Subcutaneous abdominal adipose tissue (tissue), 5 donors: ENCODE measurements around the gene KCTD1.

Experiments
- H3K27ac ChIP-seq: one replicate; pipeline ENCODE4 v1.7.0; 2013; ENCODE audit warnings: low read depth, mild to moderate bottlenecking, inconsistent platforms, low read length, moderate library complexity
- H3K27me3 ChIP-seq, 5 donors: one replicate each; pipeline ENCODE4 v1.7.0; 2013; ENCODE audit warnings: low read length in 5 of 5, inconsistent platforms in 1 of 5; ENCODE audit not compliant: control insufficient read depth in 5 of 5, insufficient read depth in 4 of 5
- H3K36me3 ChIP-seq, 5 donors: one replicate each; pipeline ENCODE4 v1.7.0; 2013; ENCODE audit warnings: low read length in 5 of 5; ENCODE audit not compliant: control insufficient read depth in 5 of 5, insufficient read depth in 5 of 5
- H3K4me1 ChIP-seq, 5 donors: one replicate each; pipeline ENCODE4 v1.7.0; 2013; ENCODE audit warnings: low read length in 5 of 5, mild to moderate bottlenecking in 3 of 5, moderate library complexity in 1 of 5; ENCODE audit not compliant: control insufficient read depth in 5 of 5, insufficient read depth in 5 of 5
- H3K4me3 ChIP-seq, 5 donors: one replicate each; pipeline ENCODE4 v1.7.0; 2013; ENCODE audit warnings: low read length in 5 of 5, low read depth in 1 of 5
- H3K9ac ChIP-seq, 5 donors: one replicate each; pipeline ENCODE4 v1.7.0; 2013; ENCODE audit warnings: low read length in 5 of 5, mild to moderate bottlenecking in 4 of 5, moderate library complexity in 3 of 5
- H3K9me3 ChIP-seq, 5 donors: one replicate each; pipeline ENCODE4 v1.7.0; 2013; ENCODE audit warnings: low read length in 5 of 5; ENCODE audit not compliant: control insufficient read depth in 5 of 5
- donor health status: healthy.
- donor health status: healthy.
- donor health status: healthy.
- donor health status: healthy.
- donor health status: healthy.

Gene KCTD1

DNA sequence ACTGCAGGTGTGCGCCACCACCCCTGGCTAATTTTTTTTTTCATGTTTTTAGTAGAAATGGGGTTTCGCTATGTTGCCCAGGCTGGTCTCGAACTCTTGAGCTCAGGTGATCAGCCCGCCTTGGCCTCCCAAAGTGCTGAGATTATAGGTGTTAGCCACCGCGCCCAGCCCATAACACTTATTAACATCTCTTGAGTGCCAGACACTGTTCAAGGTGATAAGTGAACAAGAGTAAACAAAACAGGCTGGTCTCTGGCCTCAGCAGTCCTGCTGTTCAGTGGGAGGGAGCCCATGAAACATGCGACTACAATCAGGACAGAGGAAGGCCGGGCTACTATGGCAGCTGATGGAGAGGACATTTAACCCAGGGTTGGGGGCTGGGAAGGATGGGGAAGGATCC is 42.3 kb downstream of the KCTD1 start:
- H3K4me3 ChIP-seq = no peak overlapping the region
- no peak overlapping the region for H3K27ac ChIP-seq
- no peaks in the 10 kb centered on the region for H3K27me3 ChIP-seq
- peaks cover 0 to 21% (median 11%) of the 10 kb centered on the region in 5 donors for H3K4me1 ChIP-seq
- H3K9me3 ChIP-seq = no peaks in the 10 kb centered on the region
- no peaks in the 10 kb centered on the region for H3K36me3 ChIP-seq
- H3K9ac ChIP-seq = no peak overlapping the region

DNA sequence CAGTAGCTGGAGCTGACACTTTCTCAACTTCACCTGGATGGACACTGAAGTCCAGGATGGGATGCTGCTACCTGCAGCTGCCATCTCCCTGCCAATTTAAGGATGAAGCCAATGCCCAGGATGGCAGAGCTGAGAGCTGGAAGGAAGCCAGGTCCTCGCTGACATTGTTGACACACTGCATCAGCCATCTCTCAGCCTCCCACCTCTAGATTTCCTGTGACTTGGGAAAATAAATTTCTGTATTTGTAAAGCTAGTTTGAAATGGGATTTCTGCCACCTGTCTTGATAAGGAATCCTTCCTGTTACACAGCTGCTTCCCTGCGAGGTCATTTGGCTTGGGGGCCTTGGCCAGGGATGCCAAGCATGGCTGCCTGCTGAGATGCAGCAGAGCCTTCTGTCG is 43.5 kb downstream of the KCTD1 start:
- Histone ChIP-seq H3K9ac (no peak overlapping the region), H3K9me3 (no peaks in the 10 kb centered on the region), H3K4me1 (peaks cover 0 to 9% (median 0%) of the 10 kb centered on the region in 5 donors), H3K27me3 (no peaks in the 10 kb centered on the region), H3K4me3 (no peak overlapping the region), H3K36me3 (peaks cover 0 to 3% (median 0%) of the 10 kb centered on the region in 5 donors), H3K27ac (no peak overlapping the region)

GRCh38 chr18:26503382-26503781 is 45.0 kb downstream of the KCTD1 start:
- Histone ChIP-seq H3K4me1 (peaks cover 0 to 8% (median 0%) of the 10 kb centered on the region in 5 donors), H3K9me3 (no peaks in the 10 kb centered on the region), H3K4me3 (peak overlapping the region in 2 of 5 donors; percentile 32 to 37), H3K9ac (no peak overlapping the region), H3K27me3 (no peaks in the 10 kb centered on the region), H3K36me3 (peaks cover 0 to 6% (median 0%) of the 10 kb centered on the region in 5 donors), H3K27ac (no peak overlapping the region)

- Histone ChIP-seq H3K9me3 (no peaks in the 10 kb centered on the region), H3K4me3 (no peak overlapping the region), H3K27ac (no peak overlapping the region), H3K36me3 (peaks cover 0 to 6% (median 0%) of the 10 kb centered on the region in 5 donors), H3K27me3 (no peaks in the 10 kb centered on the region), H3K9ac (no peak overlapping the region), H3K4me1 (peaks cover 0 to 8% (median 0%) of the 10 kb centered on the region in 5 donors)
Observed at GRCh38 chr18:26502823-26503222, 45.5 kb downstream of the KCTD1 start.

GRCh38 chr18:26497866-26498265 is 50.5 kb downstream of the KCTD1 start:
- Histone ChIP-seq H3K27ac (no peak overlapping the region), H3K36me3 (peaks cover 0 to 6% (median 0%) of the 10 kb centered on the region in 5 donors), H3K27me3 (no peaks in the 10 kb centered on the region), H3K9ac (no peak overlapping the region), H3K9me3 (no peaks in the 10 kb centered on the region), H3K4me3 (no peak overlapping the region), H3K4me1 (peaks cover 0 to 1% (median 0%) of the 10 kb centered on the region in 5 donors)

DNA sequence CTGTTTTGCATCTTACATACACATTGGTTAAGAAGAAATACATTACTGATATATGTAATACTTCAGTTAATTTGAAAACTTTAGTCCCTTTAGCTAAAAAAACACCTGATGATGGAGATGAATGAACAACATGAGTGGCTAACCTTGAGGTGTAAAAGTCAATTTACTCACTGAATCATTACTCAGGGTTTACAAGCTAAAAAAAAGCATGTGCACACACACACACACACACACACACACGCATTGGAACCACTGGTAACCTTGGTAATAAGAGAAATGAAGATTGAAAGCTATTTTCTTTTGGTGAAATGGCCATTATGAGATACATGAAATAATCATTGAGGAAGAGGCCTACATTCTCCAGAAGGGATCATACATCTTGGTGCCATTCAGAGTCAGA is 51.8 kb downstream of the KCTD1 start:
- peaks cover 0 to 6% (median 0%) of the 10 kb centered on the region in 5 donors for H3K36me3 ChIP-seq
- no peaks in the 10 kb centered on the region for H3K4me1 ChIP-seq
- H3K27ac ChIP-seq = no peak overlapping the region

GRCh38 chr18:26495287-26495686 is 53.1 kb downstream of the KCTD1 start:
- no peaks in the 10 kb centered on the region for H3K27me3 ChIP-seq
- no peak overlapping the region for H3K27ac ChIP-seq
- peaks cover 0 to 7% (median 2%) of the 10 kb centered on the region in 5 donors for H3K36me3 ChIP-seq
- H3K4me3 ChIP-seq = no peak overlapping the region
- H3K9ac ChIP-seq = no peak overlapping the region
- no peaks in the 10 kb centered on the region for H3K9me3 ChIP-seq
- no peaks in the 10 kb centered on the region for H3K4me1 ChIP-seq

More for the DNA sequence above, 51.8 kb downstream of the KCTD1 start:
- H3K9ac ChIP-seq = no peak overlapping the region
- H3K4me3 ChIP-seq = no peak overlapping the region
- no peaks in the 10 kb centered on the region for H3K27me3 ChIP-seq
- H3K9me3 ChIP-seq = no peaks in the 10 kb centered on the region

DNA sequence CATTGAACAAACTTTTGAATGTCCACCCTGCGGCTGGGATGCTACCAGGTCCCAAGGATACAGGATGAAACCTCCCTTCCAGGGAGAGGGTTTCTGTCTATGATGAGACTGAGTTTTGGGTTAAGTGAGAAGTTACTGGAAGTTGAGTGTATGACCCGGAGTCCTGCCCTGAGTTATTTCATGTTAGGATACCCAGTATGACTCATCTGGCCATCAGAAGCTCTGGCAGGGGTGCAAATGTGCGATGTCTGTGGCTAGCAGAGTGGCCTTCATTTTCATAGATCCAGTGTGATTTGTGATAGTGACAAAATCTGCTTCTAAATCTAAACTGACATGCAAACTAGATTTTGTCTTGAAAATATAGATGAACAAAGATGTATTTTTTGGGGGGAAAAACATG is 55.3 kb downstream of the KCTD1 start:
- Histone ChIP-seq H3K36me3 (peaks cover 0 to 5% (median 2%) of the 10 kb centered on the region in 5 donors), H3K9ac (no peak overlapping the region), H3K9me3 (no peaks in the 10 kb centered on the region), H3K4me3 (no peak overlapping the region), H3K27ac (no peak overlapping the region), H3K4me1 (no peaks in the 10 kb centered on the region), H3K27me3 (no peaks in the 10 kb centered on the region)

DNA sequence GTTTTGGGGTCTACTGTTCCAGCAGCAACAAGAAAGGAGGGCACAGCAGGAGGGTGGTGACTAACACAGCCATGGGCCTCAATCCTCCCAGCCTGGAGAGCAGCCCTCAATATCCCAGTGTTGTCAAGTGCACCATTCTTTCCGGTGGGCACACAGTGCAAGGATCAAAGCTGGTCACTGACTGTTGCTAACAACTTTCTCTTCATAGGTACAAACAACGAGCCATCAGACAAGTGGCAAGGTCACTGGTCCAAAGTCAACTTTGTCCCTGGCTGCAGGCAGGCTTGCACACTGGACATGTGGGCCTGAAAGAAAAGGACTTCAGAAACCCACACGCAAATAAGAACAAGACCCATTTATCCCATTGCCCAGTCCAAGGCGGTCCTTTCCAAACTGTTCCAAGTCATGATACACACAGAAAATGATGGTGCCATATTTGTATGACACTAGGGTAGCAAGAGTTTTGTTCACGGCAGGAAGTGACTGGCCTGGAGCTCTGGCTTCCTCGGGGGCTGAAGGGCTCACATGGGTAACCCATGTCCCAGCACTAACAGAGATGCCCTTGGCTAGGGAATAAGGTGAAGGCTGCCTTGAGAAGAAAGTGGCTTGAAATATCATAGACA is 57.0 kb downstream of the KCTD1 start:
- H3K4me3 ChIP-seq = no peak overlapping the region
- no peaks in the 10 kb centered on the region for H3K9me3 ChIP-seq
- no peak overlapping the region for H3K9ac ChIP-seq
- H3K4me1 ChIP-seq = no peaks in the 10 kb centered on the region
- peaks cover 0 to 5% (median 2%) of the 10 kb centered on the region in 5 donors for H3K36me3 ChIP-seq
- H3K27me3 ChIP-seq = no peaks in the 10 kb centered on the region
- no peak overlapping the region for H3K27ac ChIP-seq

DNA sequence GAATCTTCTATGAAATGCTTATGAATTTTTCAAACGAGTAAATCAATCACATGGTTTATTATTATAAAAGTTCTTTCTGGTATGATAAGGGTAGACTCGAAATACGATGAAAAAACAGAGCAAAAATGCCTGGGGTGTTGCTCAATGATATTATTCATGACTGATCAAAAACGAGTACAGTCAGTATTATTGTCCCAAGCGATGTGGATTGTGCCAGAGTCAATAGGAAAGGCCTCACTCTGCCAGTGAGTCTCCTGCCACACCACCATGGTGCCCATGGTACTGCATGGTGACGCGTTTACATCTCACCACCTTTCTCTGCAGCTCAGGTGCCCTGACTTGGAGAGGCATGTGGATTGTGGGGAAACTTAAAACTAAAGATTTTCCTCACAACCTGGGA is 58.5 kb downstream of the KCTD1 start:
- H3K9ac ChIP-seq = no peak overlapping the region
- H3K4me1 ChIP-seq = no peaks in the 10 kb centered on the region
- peaks cover 0 to 5% (median 2%) of the 10 kb centered on the region in 5 donors for H3K36me3 ChIP-seq
- H3K4me3 ChIP-seq = no peak overlapping the region
- no peaks in the 10 kb centered on the region for H3K9me3 ChIP-seq
- no peaks in the 10 kb centered on the region for H3K27me3 ChIP-seq
- no peak overlapping the region for H3K27ac ChIP-seq
